NT2/D1 (cell line): ENCODE data around the gene GUCY1A2.

ENCODE experiments used
- SUZ12 ChIP-seq: IDR thresholded peaks from 2 replicates; pipeline ENCODE4 v1.6.1; 2011; ENCODE audit not compliant: insufficient read length, insufficient read depth; ENCODE audit errors: extremely low read depth
- YY1 ChIP-seq: IDR thresholded peaks from 2 replicates; pipeline ENCODE4 v1.6.1; 2011; ENCODE audit not compliant: insufficient read length, insufficient read depth
- ZNF274 ChIP-seq: IDR thresholded peaks from 2 replicates; pipeline ENCODE4 v1.6.1; 2011; ENCODE audit warnings: mild to moderate bottlenecking, low read depth, low read length

- TF ChIP-seq YY1 (no peak), SUZ12 (no peak), ZNF274 (no peak)
Measured at GRCh38 chr11:107054391-107054790, 36.1 kb upstream of the GUCY1A2 start.
